ENCODE measurements around the gene HPD. TPM values are rescaled to one million over a fixed set of nuclear protein-coding genes. Genes with fewer than 3 reads are reported as not detected.

Gene HPD
- total RNA-seq, 1 experiment from 2014 or later, result 1.2 TPM

Other genes with a start within 250 kb of the HPD start
- gene ORAI1, start 232.3 kb downstream of the HPD start, total RNA-seq (2014; rRNA removed; shearing (Covaris generic)), result 10.4 and 13.2 TPM in 2 replicates
- 0.02 and 1.5 TPM in 2 replicates for gene MORN3, start 189.2 kb downstream of the HPD start, total RNA-seq (2014; rRNA removed; shearing (Covaris generic))
- 4.6 and 5.5 TPM in 2 replicates for gene TMEM120B, start 146.1 kb downstream of the HPD start, total RNA-seq (2014; rRNA removed; shearing (Covaris generic))
- gene RHOF, start 65.2 kb downstream of the HPD start, total RNA-seq (2014; rRNA removed; shearing (Covaris generic)), result 1.8 and 2.7 TPM in 2 replicates
- gene SETD1B, start 54.9 kb downstream of the HPD start, total RNA-seq (2014; rRNA removed; shearing (Covaris generic)), result 1.9 and 2.4 TPM in 2 replicates
- 93.2 and 143 TPM in 2 replicates for gene PSMD9, start 29.9 kb upstream of the HPD start, total RNA-seq (2014; rRNA removed; shearing (Covaris generic))
- gene CFAP251, start 59.7 kb upstream of the HPD start, total RNA-seq (2014; rRNA removed; shearing (Covaris generic)), result 1.3 and 3.8 TPM in 2 replicates
- gene BCL7A, start 163.0 kb upstream of the HPD start, total RNA-seq (2014; rRNA removed; shearing (Covaris generic)), result 6.9 and 7.6 TPM in 2 replicates
- gene MLXIP, start 219.9 kb upstream of the HPD start, total RNA-seq (2014; rRNA removed; shearing (Covaris generic)), result 5.4 and 10.1 TPM in 2 replicates